GM18499 (cell line): ENCODE measurements around the gene PKP4.

Source experiments
- ATAC-seq: cut with Tn5 transposase; IDR thresholded peaks from one replicate; pipeline ENCODE4 v1.9.1; 2021; ENCODE audit warnings: moderate number of reproducible peaks; ENCODE audit not compliant: insufficient read depth, unreplicated experiment

Gene PKP4

GRCh38 chr2:158495175-158495574 is 38.4 kb downstream of the PKP4 start:
- no peak for ATAC-seq

- ATAC-seq: no peak
Measured at GRCh38 chr2:158496986-158497385, 40.2 kb downstream of the PKP4 start.

DNA sequence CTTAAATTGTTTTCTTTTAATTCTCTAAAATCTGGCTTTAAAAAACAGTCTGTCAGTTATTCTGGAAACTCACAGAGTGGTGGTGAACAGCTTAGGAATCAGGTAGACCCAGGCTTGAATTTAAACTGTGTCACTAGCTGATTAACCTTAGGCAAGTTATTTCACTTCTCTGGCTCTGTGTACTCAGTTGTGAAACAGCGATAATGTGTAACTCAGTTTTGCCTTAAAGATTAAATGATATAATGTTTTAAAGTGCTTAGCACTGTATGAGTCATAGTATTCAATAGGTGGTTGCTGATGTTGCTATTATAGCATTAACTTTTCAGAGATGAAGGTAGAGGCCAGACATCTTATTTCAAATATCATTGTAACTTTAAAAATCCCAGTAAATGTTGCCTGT is 40.7 kb downstream of the PKP4 start:
- ATAC-seq: no peak

GRCh38 chr2:158498043-158498748 is 41.4 kb downstream of the PKP4 start:
- no peak for ATAC-seq

- ATAC-seq: no peak
Measured at GRCh38 chr2:158498749-158499136, 42.0 kb downstream of the PKP4 start.

DNA sequence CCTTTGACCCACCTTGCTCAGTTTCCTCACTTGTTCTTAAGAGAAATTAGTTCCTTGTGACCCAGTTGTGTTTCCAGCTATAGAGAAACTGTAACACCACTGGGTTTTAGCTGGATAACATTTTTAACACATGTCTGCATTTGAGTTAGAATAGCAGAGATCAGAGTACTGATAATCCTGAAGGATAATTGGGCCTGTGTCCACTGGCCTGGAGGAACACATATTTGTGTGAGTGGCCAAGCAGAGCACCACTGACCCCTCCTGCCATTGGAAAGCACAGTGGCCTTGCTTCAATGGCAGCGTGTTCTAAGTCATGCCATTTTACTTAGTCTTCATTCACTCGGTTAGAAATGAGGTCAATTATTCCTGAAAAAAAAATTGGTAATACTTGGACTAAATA is 42.6 kb downstream of the PKP4 start:
- no peak for ATAC-seq

- no peak for ATAC-seq
Measured at GRCh38 chr2:158500333-158500732, 43.6 kb downstream of the PKP4 start.

DNA sequence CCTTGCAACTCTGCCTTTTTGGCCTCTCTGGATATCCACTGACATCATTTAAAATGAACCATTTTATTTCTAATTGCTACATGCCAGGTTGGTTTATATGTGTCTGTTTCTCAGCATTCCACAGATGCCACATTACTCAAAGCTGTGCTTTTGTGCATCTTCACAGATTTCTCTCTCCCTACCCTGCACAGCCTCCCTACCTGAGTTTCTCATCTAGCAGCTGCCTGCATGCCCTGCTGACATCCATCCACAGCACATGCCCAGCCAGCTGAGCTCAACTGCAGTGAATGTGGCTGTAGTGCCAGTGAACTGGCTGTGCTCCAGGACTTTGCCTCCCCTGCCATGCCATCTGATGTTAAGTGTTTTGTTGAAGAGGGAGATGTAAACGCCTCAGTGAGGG is 44.5 kb downstream of the PKP4 start:
- ATAC-seq: no peak

GRCh38 chr2:158502974-158503373 is 46.2 kb downstream of the PKP4 start:
- ATAC-seq: no peak

DNA sequence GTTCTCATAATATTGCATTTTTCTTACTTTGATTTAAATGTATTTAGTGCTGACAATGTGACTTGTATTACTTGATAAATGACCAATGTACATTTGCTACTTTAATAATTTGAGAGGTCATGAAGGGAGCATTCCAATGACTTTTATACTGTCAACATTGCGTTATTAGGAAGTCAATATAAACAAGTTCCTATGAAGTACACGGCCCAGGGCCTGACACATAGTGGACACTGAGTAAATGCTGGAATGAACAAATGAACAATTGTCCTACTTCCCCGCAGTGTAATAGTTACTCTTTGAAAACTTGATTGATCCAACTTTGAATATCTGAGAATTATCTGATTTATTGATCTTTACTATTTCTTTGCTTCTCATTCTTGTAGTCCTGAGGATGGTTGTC is 47.3 kb downstream of the PKP4 start:
- no peak for ATAC-seq

- no peak for ATAC-seq
Measured at GRCh38 chr2:158505448-158505934, 48.7 kb downstream of the PKP4 start.

GRCh38 chr2:158507141-158507540 is 50.4 kb downstream of the PKP4 start:
- peak; percentile 83 for ATAC-seq

GRCh38 chr2:158507679-158508078 is 50.9 kb downstream of the PKP4 start:
- ATAC-seq: no peak

DNA sequence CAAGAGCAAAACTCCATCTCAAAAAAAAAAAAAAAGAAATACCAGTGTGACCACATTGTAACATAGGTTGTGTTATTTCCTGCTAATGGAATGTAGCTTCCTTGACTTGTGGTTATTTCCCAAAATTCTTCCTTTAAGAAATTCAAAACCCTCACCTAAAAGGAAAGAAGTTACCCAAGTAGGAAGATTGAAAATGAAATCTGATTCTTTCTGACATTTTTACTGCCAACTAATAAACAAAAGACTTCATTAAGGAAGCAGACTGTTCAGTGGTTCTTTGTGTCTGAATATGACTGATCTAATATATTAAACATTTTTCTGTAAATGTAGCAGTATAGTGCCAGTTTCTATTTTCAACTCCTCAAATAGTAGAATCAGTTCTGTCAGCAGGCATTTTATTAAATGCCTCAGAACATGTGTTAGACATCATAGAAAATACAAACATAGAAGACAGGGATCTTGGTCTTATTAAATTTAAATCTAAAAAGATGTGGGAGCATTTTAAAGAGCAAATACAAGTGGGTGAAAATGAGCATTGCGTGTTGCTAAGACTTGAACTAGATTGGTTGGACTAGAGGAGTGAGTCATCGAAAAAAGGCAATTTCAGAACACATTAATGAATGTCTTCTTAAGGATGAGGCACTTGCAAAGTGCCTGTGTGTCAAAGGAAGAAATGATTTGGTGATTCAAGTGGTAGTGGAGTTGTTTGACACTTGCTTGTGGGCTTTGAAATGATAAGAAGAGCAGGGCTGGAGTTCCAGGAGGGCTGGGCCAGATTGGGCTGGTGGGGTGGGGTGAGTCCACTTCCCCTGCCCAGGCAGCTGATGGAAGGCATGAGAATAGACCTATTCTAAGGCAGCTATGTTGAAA is 53.4 kb downstream of the PKP4 start:
- ATAC-seq: no peak

GRCh38 chr2:158510887-158511286 is 54.1 kb downstream of the PKP4 start:
- ATAC-seq: no peak

DNA sequence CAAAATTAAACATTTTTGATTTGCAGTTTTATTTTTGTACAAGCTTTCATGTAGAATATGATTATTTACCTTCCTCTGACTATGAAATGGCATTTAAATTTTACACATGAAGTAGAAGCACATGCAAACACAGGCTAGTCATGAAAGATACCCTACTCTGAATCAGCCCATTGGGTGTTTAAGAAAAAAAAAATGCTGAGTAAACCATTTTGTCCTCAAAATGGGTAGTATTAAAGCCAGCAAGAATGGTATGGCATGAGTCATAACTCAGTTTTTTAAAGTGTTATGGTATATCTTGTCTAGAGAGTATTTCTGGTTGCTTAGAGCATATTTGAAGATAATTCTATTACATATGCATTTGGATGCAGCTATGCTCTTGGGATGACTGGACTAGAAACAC is 55.0 kb downstream of the PKP4 start:
- ATAC-seq: no peak

DNA sequence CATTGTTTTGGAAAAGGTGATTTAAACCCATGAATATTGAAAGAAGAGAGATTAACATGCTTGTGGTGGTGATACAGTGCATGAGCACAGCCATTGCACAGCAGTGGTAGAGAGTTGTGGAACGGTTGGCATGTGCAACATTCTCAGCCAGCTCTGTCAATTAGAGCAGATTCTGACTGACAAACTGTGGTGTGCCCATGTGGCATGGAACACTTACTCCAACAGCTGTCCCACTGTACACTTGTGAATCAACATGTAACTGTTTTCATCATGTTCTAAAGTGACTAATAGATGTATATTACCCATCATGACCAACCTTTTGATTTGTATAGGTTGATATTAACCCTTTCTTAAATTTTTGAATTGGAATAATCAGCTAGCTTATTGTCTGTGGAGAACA is 55.6 kb downstream of the PKP4 start:
- no peak for ATAC-seq

GRCh38 chr2:158513841-158514240 is 57.1 kb downstream of the PKP4 start:
- no peak for ATAC-seq

- no peak for ATAC-seq
Measured at GRCh38 chr2:158518084-158518483, 61.3 kb downstream of the PKP4 start.

GRCh38 chr2:158519481-158519880 is 62.7 kb downstream of the PKP4 start:
- no peak for ATAC-seq

- no peak for ATAC-seq
Measured at GRCh38 chr2:158529379-158530259, 72.9 kb downstream of the PKP4 start.
